Mucosa of descending colon (tissue), 3 donors: ENCODE results near the gene EIF5AL1. TPM values are rescaled to one million over a fixed set of nuclear protein-coding genes. Genes with fewer than 3 reads are reported as not detected.

ENCODE experiments used
- ATAC-seq: fragments of 200-7000 bp; cut with Tn5 transposase; one replicate; pipeline ENCODE4 v1.9.1; 2020; ENCODE audit warnings: mild to moderate bottlenecking, moderate library complexity
- DNase-seq, 3 donors: peaks; one replicate each; pipeline ENCODE4 v3.0.0-alpha.2; 2020
- H3K36me3 ChIP-seq: fragments of 200-600 bp; one replicate; pipeline ENCODE4 v1.8.0; 2021; ENCODE audit warnings: low read depth, mild to moderate bottlenecking
- H3K4me1 ChIP-seq: fragments of 200-600 bp; one replicate; pipeline ENCODE4 v1.8.0; 2021; ENCODE audit warnings: low read depth, mild to moderate bottlenecking
- H3K4me3 ChIP-seq: fragments of 200-600 bp; one replicate; pipeline ENCODE4 v1.8.0; 2021; ENCODE audit warnings: mild to moderate bottlenecking
- H3K9me3 ChIP-seq: fragments of 200-600 bp; one replicate; pipeline ENCODE4 v1.8.0; 2021; ENCODE audit warnings: mild to moderate bottlenecking
- CTCF ChIP-seq: fragments of 200-600 bp; IDR thresholded peaks from one replicate; pipeline ENCODE4 v1.8.0; 2022; ENCODE audit warnings: antibody characterized with exemption, mild to moderate bottlenecking
- intact Hi-C, 2 donors: fragments of 100-400 bp; cut with DNase I in 1 of 2; cut with micrococcal nuclease in 1 of 2; formaldehyde crosslinking; loops; one replicate each; pipeline versions ENCODE4 v1.11.0 to v1.11.1; 2022; cut with DNase I, micrococcal nuclease
- total RNA-seq, 3 donors: library from RNA; stranded (reverse); fragmentation: NEBNext Ultra II Directional in 2 of 3; extraction: Animal tissue kit (Norgen Biotek cat#: 25700) in 2 of 3; gene quantifications; one replicate each; pipeline versions ENCODE4 v1.2.1 to v1.2.4, GENCODE V29; 2021 to 2023
- donor health status: DM: no; HTN: no; CAD: no; lungs with moderate emphysema.
- donor health status: DM: no; HTN: no; CAD: no.
- donor health status: DM: no; HTN: yes; CAD: no.

Gene EIF5AL1
- total RNA-seq, 3 donors from 2014 or later = 0.09 to 0.87 (median 0.16) TPM

GRCh38 chr10:79492256-79492655, 20.1 kb upstream of the EIF5AL1 start:
- H3K4me3 ChIP-seq = no peak overlapping the region
- intact Hi-C loops = no loop called here
- H3K4me1 ChIP-seq = no peaks in the 10 kb centered on the region
- no peak for ATAC-seq
- no peak for TF ChIP-seq CTCF
- no peaks in the 10 kb centered on the region for H3K9me3 ChIP-seq
- H3K36me3 ChIP-seq = no peaks in the 10 kb centered on the region
- no peak for DNase-seq

- DNase-seq (no peak), ATAC-seq (no peak)
- no peak for TF ChIP-seq CTCF
- no peaks in the 10 kb centered on the region for H3K36me3 ChIP-seq
- no peaks in the 10 kb centered on the region for H3K4me1 ChIP-seq
- intact Hi-C loops = no loop called here
- no peaks in the 10 kb centered on the region for H3K9me3 ChIP-seq
- no peak overlapping the region for H3K4me3 ChIP-seq
Observed at GRCh38 chr10:79492839-79493238, 19.5 kb upstream of the EIF5AL1 start.

- no peaks in the 10 kb centered on the region for H3K4me1 ChIP-seq
- no peak for TF ChIP-seq CTCF
- no peak overlapping the region for H3K4me3 ChIP-seq
- intact Hi-C loops = no loop called here
- H3K9me3 ChIP-seq = no peaks in the 10 kb centered on the region
- ATAC-seq = no peak
- DNase-seq = no peak
- no peaks in the 10 kb centered on the region for H3K36me3 ChIP-seq
Observed at GRCh38 chr10:79493806-79494205, 18.5 kb upstream of the EIF5AL1 start.

GRCh38 chr10:79494871-79495705, 17.2 kb upstream of the EIF5AL1 start:
- no peaks in the 10 kb centered on the region for H3K36me3 ChIP-seq
- no peak for ATAC-seq
- intact Hi-C loops = no loop called here

GRCh38 chr10:79495791-79496190, 16.5 kb upstream of the EIF5AL1 start:
- DNase-seq (no peak), ATAC-seq (no peak)
- H3K4me1 ChIP-seq = no peaks in the 10 kb centered on the region
- H3K36me3 ChIP-seq = no peaks in the 10 kb centered on the region
- no peak overlapping the region for H3K4me3 ChIP-seq
- H3K9me3 ChIP-seq = no peaks in the 10 kb centered on the region
- TF ChIP-seq CTCF = no peak
- intact Hi-C loops = no loop called here

More at GRCh38 chr10:79494871-79495705, 17.2 kb upstream of the EIF5AL1 start:
- Histone ChIP-seq H3K9me3 (no peaks in the 10 kb centered on the region), H3K4me3 (no peak overlapping the region), H3K4me1 (no peaks in the 10 kb centered on the region)
- DNase-seq = no peak
- no peak for TF ChIP-seq CTCF
